GM18508 (cell line): ENCODE measurements around the gene KLHL42.
"Not testable (repeated sequence)": the region's sequence is repeated elsewhere in the genome, so short reads cannot be mapped to it uniquely, and the experiment has no call there.

ENCODE experiments used
- ATAC-seq: cut with Tn5 transposase; IDR thresholded peaks from one replicate; pipeline ENCODE4 v1.9.1; 2021; ENCODE audit warnings: moderate number of reproducible peaks; ENCODE audit not compliant: insufficient read depth, unreplicated experiment

The KLHL42 gene

DNA sequence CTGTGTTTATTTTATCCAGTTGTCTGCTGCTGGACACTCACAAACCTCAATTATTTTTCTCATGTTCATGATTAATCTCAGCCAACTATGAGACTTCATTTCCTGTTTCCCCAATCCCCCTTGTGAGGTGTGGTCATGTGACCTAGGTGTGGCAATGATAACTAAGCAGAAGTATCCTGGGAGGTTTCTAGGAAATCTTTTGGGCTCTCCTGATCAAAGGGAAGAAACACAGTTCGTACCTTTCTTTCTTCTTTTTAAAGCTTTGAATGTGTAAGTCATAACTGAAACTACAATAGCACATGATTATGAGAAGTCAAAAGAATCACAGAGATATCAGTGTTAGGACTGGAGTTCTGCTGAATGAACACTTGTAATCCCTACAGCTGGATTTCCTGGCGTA, 34.4 kb downstream of the KLHL42 start:
- ATAC-seq, result no peak

GRCh38 chr12:27814851-27815591, 35.0 kb downstream of the KLHL42 start:
- no peak for ATAC-seq

DNA sequence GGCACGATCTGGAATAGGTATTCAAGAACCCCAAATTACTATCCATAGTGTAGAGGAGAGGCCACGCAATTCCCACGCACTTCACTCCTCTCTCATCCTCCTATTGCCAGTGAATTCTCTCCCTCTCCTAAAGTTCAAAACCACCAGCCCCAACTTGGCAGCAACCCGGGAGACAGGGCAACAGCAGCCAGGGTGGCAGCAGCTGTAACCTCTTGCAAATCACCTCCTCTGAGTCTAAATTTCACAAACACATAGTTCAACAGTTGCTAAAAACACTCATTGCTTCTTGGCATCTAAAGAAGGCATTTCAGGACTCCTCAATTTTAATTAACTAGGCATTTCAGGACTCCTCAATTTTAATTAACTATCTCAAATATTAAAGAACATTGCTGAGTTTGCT, 37.7 kb downstream of the KLHL42 start:
- no peak for ATAC-seq

GRCh38 chr12:27818401-27818918, 38.4 kb downstream of the KLHL42 start:
- no peak for ATAC-seq

- ATAC-seq, result no peak
Measured at GRCh38 chr12:27820564-27820963, 40.5 kb downstream of the KLHL42 start.

GRCh38 chr12:27821259-27821973, 41.4 kb downstream of the KLHL42 start:
- no peak for ATAC-seq

DNA sequence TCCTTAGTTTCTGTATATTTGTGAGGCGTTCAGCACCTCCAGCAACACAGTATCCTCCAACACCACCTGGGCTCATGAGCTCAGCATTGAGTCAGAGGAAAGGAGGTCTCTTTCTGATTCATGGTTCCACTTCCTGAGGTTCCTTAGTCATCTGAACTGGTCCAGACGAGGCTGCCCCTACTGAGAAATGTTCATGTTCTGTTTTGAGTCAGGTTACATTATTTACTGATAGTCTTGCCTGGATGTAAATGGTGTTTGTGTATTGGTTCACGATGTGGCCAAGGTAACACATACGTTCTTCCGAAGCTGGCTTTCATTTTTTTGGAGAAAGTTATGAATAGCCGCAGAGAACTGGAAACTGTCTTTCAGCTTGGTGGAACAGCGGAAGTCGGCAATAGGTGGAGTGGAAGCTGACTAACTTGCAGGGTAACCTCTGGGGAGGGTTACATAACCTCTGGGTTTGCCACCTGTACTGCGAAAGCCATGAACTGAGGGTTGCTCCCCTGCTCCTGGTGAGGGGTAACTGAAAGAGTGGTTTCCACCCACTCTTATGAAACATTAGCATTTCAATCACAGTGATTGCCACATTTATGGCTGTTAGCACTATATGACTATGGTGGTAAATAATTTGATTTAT, 42.2 kb downstream of the KLHL42 start:
- peak; percentile 58 for ATAC-seq

DNA sequence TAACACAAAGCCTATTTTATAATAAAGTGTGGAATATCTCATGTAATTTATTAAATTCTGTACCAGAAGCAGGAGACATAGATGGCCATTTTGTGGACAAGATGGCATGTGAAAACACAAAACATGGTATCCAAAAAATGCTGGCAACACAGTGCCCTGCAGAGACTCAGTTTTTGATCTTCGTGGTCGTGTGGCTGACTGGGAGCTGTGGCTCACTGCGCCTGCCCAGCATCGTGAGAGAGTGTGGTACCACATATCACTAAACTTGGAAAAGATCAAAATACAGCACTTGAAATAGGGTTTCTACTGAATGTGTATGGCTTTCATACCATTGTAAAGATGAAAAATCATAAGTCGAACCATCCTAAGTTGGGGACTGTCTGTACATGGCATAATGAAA, 43.0 kb downstream of the KLHL42 start:
- no peak for ATAC-seq

DNA sequence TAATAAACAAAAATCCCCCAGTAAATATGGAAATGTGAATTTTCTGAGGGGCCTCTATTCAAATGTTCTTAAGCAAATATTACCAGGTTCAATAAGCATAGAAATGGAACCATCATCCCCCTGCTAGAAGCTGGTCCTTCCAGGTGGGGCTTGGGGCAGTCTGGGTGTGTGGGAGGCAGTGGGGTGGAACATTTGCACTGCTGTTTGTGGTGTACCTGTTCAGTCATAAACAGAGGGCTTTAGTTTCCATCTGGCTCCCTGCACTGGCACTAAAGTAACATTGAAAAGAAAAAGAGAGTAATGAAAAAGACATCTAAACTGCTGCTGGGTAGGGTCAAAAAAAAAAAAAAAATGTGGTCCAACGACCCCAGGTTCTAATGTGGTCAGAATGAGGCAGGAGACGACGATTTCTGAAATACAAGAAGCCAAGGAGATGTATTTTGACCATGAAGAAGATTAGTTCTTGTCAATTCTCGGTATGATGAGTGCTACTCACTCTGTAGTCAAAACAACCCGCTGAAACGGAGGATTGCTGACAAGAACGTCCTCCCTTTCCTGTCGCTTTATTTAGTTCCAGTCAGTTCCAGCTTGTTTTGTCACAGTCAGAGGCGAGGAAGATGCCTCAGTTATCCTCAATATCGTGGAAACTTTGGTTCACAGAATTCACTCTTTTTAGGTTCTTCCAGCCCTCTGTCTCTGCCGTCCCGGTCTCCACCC, 44.3 kb downstream of the KLHL42 start:
- peak; percentile 50 for ATAC-seq

GRCh38 chr12:27826076-27826475, 46.0 kb downstream of the KLHL42 start:
- ATAC-seq, result no peak

GRCh38 chr12:27828196-27828595, 48.2 kb downstream of the KLHL42 start:
- ATAC-seq, result no peak

DNA sequence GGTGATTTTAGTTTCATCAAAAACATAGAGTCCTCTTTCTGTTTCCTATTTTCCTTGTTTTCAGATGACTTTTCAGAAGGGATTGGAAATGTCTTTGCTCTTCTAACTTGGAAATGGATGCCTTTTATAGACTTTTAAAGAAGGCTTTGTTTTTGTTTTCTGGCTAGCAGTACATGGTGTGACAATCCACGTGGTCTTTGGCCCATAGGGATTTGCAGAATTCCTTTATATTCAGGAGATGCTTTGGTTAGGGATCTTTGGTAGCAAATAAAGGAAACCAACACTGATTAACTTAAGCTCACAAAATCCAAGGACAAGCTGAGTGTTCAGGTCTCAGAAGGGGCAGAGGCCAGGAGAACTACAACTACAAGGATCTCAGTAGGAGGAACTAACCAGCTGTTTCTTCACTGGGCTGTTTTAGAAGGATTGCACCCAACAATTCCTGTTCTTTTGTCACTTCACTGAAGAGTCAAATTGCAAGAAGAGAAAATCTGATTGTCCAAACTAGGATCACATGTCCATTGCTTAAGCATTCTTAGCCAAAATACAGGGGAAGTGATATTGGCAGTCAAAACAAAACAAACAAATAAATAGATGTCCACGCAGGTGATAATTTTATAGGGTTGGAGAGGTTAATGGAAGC, 58.6 kb downstream of the KLHL42 start:
- ATAC-seq, result no peak

- no peak for ATAC-seq
Measured at GRCh38 chr12:27840229-27840999, 60.4 kb downstream of the KLHL42 start.

DNA sequence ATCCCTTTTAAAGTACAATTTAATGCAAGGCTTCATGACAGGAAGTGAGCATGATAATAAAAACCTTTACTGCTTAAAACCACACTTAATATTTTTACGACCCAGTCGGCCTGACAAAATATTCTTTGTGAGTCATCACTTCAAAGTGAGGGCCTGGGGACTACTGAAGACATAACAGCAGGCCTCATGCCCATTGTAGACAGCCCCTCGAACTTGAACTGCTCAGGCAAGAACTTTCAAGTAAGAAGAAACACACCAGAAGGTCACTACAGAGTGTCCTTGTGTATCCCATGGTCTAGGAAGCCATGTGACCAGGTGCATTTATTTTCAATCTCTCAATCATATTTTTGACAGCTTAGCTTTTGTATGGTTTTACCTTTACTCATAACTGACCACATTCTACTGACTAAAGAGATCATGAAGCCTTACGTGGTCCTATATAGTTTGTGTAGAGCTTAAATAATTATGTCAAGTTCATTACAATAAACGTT, 61.4 kb downstream of the KLHL42 start:
- no peak for ATAC-seq

DNA sequence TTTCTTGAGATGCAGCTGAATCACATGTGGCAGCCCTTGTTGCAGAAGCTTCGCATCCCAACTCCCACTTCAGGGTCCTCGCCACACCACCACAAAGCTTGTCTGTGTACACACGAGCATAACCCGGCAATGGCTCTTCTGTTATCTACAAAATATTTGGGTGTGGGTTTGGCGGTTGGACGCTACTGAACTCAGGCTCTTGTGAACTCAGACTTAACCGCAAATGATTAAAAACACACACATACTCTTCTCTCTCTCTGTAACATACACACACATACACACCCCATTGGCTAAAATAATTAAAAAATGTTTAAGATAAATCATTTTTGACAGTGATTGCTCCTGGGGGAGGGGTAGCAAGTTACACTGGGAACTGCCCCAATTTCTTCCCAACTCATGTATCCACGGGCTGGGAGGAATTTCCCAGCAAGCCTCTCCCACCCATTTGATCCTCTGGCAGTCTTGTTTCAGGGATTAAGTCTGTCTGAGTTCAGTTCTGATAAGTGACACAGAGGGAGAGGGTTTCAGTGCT, 63.7 kb downstream of the KLHL42 start:
- ATAC-seq, result no peak

GRCh38 chr12:27844366-27845090, 64.5 kb downstream of the KLHL42 start:
- no peak for ATAC-seq

DNA sequence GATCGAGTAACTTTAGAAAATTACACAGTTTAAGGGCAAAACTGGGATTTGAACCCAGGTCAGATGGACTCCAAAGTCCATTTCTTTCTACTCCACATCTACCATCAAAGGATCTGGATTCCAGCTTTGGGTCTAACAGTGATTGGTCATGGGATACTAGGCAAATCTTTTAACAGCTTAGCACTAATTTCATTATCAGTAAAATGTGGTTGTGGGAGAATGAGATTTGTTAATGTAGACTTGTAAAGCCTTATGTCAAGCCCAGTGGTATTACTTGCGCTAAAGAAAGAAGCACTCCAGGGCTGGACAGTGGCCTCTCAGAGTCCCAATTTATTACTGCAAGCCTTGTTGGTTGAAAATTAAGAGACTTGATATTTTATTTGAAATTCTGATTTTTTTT, 65.2 kb downstream of the KLHL42 start:
- no peak for ATAC-seq

GRCh38 chr12:27845706-27846105, 65.7 kb downstream of the KLHL42 start:
- not testable (repeated sequence) for ATAC-seq
